Non-pigmented ciliary epithelial cell (primary cell): ENCODE data around the gene SRCIN1.

ENCODE experiments used
- DNase-seq: peaks from one replicate; pipeline ENCODE4 v3.0.0-alpha.2; 2010; ENCODE audit warnings: low read depth

SRCIN1 gene

DNA sequence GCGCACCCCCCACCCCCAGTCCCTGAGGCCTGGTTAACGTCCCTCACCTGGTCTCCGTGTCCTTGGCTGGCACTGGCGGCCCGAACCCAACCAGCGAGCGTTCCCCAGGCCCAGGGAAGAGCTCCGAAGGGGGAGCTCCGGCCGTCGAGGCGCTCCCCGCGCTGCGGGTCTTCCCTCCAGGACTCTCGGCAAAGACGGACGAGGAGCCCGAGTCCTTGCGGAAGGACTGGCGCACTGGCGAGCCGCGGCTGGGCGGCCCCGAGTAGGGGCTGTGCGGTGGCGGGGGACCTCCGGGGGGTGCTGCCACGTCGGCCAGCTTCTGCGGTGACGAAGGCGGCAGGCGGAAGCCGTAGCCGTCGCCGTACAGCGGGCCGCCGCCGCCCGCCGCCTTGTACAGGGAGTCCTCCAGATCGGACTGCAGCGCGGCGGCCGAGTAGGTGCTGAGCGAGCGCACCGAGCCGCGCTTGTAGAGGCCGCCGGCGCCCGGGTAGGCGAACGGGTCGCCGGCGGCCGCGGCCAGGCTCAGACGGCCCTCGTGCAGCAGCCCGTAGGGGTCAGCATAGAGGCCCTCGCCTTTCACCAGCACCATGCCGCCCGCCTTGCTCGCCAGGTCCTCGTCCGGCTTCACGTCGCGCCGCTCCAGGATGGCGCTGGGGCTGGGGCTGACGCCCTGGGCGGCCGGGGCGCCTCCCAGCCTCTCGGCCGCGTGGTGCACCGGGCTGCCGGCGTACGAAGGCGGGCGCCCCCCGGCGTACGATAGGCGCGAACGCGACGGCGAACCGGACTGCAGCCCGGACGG is 44.1 kb downstream of the SRCIN1 start:
- no peak for DNase-seq

DNA sequence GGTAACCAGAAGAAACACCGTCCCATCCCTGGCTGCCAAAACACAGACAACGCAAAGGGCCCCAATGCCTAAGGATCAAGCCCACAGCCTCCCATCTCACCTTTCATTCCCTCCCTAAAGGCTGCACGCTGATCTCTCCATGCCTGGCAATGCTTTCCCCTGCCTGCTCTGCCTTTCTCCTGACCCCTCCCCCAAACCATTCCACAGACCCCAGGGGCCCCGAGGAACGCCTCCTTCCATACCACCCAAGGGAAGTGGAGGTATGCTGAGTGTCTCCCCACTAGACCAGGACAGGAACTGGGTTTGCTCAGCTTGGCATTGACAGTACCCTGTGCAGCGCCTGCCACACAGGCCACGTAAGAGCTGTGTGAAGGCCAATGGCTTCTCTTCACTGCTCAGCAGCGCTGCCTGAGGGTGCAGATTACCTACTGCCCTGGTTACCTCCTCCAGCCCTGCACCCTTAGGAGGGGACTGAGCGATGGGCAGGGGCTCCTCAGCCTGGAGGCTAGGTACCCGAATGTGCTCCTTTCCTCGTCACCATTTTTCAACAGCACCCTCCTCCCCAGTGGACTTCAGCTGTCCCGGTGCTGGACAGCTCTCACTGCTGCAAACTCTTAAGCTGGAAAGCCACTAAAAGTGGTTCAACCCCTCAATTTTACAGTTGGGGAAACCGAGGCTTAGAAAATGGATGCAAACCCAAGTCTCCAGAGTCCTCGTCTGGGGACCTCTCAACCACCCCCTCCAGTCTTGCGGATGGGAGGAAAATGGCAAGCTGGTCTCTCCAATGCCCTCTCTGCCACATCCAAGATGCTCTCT is 45.0 kb downstream of the SRCIN1 start:
- DNase-seq: no peak

DNA sequence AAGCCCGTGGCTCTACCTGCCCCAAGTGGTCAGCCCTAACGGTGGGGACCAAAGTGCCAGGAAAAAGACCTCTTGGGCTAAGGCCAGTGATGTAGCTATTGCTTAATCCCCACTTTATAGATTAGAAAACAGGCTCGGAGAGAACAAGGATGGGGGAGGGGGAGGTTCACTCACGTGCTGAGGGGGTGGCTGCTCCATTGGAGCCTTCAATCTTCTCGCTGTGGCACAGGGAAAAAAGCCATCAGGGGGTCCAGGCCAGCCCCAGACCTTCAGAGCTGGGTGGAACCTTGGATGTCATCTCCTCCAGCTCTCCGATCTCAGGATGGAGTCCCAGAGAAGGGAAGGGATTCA is 45.9 kb downstream of the SRCIN1 start:
- no peak for DNase-seq

DNA sequence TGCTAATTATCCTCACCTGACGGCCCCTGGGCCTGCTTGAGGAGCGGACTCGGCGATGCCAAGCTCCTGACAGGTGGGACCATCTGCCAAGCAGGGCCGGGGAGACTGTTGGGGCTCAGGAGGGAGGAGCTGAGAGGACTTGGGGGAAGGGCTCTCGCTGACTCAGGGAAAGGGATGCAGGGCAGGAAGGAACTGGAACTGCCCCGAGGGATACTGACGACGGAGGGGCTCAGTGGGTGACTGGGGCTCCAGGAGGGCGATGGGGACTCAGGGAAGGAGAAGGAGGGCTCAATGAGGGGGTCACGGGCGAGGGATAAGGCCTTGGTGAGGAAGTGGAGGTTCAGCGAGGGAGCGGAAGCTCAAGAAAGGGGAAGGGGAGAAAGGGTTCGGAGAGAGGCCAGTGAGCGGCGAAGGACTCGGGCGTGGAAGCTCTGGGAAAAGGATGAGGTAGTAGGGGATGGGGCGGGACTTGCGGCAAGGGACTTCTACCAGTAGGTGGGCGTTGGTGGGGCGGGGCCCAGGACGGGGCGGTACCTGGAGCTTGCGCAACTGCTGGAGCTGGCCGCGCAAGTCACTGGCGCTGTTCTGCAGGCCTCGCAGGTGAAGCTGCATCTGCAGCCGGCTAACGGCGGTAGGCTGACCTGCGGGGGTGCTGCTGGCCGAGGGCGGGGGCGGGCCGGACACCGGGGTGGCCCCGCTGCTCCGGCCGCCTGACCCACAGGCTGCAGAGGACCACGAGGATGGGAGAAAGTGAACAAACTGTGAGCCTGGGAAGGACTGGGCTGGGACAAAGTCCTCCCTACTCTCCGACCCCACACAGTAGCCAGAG is 46.5 kb downstream of the SRCIN1 start:
- peak; percentile 17 for DNase-seq

DNA sequence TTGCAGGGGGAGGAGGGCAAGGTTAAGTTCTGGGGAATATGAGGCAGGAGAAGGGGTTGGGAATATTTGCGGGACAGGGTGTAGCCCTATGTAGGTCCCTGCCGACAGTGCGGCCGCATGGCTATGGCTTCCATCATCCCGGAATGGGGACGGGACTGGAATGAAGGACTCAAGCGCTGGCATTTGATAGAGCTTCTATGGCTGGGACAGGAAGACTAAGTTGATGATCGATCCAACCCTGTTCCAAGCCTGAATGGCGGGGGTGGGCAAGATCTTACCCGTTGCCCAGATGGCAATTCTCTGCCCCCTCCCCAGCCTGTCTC is 47.1 kb downstream of the SRCIN1 start:
- DNase-seq: no peak

DNA sequence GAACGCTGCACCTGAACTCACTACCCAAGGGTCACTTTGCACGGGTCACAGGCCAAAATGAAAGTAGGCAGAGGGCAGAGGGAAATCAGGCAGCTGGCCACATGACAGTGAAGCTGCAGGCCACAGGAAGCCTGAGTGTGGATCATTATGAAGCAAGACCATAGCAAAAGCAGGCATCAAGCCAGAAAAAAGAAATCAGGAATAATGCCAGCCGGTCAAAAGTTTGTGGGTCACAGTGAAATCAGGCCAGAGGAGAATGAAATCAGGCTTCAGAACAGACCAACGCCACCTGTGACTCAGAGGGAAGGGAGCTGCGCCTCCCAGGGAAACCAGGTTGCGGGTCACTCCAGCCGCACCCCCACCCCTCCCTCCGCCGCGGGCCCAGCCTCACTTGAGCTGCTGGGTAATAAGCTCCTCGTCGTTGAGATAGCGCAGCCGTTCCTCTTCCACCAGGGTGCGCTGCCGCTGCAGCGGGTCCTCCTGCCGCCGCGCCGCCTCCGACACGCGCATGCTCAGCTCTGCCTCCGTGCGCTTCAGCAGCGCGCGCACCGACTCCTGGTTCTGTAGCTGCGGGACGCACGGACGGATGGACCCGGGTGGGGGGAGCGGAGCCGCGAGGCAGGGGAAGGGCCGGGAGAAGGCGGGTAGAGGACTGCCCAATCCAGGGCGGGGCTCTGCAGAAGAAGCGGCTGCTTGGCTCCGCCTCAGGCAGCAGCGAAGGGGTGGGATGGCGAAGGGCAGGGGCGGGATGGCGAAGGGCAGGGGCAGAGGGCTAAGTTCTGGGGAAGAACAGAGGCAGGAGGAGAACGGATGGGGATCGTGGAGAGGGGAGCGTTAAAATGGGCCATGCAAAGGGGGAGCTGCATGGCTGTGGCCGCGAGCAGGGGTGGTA is 47.7 kb downstream of the SRCIN1 start:
- DNase-seq: peak; percentile 48

DNA sequence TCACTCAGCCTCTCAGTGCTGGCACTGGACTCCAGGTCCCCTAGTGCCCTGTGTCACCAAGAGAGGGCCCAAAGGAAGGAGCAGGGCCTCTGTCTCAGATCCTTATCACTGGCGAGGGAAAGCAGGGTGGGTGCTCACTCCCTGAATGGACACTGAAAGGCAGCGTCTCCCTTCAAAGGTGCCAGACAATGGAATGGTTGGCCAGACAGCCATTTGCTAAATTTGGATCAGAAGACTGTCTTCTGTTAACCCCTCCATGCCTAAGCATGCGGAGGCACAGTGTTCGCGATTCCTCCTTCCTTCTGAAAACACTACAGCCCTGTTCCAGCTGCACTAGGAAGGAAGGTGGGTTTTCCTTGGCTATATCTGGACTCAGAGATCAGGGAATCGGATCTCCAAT is 48.4 kb downstream of the SRCIN1 start:
- DNase-seq: no peak

DNA sequence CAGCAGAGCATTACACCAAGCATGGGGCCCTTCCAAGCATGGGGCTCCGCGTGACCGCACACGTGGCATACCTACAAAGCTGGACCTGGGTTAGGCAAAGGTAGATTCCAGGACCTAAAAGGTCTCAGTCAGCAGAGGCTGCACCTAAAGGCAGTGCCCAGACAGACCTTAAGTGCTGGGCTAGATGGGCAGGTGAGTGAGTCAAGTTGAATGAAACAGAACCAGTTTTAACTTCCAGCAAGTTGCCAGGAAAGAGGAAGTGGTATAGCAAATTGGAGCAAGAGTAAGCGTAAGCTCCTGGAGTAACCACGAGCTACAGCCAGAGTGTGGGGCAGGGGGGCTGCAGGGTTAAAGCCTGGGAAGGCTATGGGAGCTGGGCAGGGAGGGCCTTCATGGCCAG is 49.5 kb downstream of the SRCIN1 start:
- no peak for DNase-seq

DNA sequence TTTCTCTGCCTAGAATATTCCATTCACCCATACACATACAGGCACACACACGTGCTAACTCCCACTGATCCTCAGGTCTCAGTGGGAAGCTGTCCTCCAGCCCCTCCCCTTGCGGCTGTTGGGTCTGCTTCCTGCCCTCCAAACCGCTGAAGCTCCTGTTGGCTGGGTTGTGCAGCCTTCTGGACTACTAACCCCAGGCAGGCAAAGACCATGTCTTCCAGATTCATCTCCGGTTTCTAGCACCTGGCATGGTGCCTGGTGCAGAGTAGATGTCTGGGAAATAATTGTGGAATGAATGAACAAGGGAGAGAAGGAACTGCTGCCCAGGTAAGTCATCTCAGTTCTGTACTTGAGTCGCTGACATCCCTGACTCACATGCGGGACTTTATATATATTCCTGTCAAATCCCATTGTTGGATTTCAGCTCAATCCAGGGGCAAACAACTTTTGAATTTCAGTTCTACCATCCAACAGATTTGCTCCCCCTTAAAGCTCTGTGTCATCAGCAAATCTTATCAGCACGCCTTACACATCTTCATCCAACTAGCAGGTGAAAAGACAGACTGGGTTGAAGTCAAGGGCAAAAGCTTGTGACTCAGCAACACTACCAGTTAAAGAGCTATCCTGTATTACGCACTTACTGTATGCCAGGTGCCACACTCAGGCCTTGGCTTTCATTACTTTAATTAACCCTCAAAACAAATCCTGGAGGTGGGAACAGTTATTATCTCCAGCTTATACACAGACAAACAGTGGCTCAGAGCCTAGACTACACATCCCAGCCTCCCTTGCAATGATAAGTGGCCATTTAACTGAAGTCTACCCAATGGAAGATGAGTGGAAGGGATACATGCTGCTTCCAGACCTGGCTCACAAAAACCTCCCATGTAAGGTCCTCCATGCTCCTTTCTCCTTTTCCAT is 51.1 kb downstream of the SRCIN1 start:
- no peak for DNase-seq

DNA sequence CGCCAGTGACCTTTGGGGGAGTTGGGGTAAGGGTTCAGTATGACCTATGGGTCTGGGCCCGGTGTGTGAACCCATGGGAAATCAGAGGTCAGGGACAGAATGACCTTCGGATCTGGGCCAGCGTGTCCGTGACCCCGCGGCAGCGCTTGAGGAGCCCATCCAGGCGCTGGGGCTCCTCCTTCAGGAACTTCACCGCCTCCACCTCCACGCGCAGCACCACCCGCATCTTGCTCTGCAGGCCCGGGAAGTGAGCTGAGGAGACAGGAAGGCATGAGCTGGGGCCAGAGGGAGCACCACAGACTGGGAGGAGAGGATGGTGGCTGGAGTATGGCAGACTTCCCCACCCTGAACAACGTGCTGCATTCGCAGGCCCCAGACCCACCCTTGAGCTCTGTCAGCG is 53.4 kb downstream of the SRCIN1 start:
- DNase-seq: no peak

DNA sequence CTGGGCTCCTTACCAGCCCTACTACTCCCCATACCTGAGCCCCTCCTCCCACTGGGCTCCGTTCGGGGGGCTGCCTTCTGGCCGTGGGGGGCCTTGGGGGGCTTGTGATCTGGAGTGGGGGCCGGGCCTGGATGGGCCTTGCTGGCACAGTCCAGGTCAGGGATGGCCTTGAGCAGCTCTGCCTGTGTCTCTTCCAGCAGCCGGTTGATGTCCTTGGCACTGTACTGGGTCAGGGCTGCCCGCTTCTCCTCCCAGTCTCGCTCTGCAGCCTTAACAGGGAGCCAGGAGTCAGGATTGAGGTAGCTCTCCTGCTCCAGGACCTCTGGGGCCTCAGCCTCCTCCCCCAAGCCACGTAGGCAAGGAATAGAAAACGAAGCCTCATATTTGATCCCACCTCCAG is 54.6 kb downstream of the SRCIN1 start:
- no peak for DNase-seq

DNA sequence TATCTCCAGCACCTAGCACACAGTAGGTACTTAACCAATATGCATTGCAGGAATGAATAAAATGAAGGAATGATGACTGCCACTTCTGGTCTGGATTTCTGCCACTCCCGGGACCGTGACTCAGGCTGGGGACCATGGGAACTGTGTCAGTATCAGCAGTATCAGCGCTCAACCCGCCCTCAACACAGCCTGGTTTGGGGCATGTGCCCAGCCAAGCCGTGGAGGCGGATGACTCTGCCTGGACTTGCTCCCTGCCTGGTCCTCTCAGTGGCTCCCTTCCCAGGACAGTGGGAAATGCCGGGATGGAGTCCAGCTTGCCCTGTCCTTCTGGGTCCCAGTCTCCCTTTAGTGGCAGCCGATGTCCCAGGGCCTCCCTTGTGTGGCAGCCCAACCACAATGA is 55.1 kb downstream of the SRCIN1 start:
- DNase-seq: no peak

DNA sequence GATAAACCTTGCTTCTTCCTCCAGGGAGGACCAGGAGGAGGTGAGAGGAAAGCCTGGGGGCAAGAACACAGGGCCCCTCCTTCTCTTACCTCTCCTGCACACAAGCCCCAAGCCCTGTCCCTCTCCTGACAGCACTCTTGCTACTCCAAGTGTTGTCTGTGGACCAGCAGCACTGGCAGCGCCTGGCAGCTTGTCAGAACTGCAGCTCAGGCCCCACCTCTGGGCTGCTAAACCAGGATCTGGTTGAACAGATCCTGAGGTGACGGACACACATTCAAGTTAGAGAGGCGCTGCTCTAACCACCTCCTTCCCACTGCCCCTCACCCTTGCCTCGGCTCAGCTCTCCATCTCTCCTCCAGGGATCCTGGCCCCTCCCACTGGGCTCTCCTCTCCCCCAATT is 56.5 kb downstream of the SRCIN1 start:
- DNase-seq: no peak

DNA sequence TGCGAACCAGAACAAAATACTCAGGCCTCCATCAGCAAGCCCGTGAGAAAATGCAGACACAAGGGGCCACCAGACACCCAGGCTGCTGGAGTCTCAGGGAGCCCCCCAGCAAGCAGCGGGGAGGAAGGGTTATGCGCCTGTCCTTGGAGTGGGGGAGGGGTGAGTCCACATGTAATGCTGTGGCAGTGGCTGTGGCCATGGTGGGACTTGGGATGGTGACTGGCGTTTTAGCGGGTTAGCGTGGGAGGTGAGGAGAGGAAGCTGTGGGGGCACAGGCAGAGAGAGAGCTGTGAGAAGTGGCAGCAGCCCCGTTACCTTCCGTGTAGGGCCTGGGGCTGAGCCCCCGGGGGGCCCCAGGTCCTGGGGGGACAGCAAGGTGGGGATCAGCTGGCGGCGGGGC is 58.3 kb downstream of the SRCIN1 start:
- DNase-seq: no peak

DNA sequence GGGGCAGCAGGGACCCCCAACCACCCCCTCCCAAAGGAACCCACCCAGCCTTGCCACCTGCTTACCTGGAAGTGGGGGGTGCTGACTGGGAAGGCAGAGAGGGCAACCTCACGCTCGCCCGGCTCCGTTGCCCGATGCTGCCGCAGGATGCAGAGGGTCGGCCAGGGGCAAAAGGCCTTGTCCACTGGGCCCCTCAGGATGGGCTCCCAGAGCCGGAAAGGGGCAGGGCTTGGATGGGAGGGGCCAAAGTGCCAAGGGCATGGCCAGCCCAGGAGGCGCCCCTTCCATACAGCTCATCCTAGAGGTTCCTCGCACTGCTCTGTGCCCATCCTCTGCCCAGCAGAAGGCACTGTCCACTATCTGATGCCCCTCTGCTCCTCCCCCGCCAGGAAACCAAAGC is 59.4 kb downstream of the SRCIN1 start:
- DNase-seq: no peak

DNA sequence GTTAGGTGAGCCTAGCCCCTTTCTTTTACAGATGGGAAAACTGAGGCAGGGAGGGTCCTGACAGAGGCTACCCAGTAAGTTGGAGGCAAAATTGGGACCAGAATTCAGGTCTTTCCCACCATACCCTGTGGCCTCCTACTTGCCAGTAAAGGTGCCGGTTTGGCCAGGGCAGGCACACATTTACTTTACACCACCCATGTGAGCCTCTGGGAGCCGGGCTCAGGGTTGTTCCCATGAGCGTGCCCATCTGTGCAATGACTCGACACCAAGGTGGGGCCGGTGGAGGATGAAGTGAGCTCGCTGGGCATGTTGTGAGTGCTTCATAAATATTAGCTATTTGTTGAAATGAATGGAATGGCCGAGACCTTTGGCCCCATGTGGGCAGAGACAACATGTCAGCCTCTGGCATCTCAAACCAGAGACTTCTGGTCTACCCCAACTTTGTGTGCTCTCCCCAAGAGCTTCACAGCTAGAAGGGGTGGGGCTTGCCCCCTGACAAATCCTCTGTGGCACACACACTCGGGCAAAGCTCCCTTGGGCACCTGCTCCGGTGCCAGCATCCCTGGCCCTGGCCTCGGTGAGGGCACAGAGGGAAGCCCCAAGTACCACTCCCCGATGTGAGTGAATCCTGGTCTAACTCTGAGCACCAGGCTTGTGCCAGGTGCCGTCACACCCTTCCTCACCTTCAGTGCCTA is 60.1 kb downstream of the SRCIN1 start:
- DNase-seq: no peak

DNA sequence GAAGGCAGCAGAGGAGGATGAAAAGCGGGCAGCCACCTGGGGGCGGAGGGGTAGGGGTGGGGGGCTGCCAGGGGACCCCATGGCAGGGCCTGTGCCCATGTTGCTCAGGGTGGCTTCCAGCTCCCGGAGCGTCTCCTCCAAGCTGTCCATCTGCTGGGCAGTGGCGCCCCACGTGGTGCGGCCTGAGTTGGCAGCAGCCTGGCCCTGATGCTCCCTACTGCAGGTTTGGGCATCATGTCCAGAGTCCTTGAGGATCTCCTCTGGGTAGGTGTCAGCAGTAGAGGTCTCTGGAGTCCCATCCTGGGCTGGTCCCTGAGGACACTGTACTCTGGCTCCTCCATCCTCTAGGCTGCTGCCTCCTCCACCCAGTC is 60.9 kb downstream of the SRCIN1 start:
- no peak for DNase-seq

DNA sequence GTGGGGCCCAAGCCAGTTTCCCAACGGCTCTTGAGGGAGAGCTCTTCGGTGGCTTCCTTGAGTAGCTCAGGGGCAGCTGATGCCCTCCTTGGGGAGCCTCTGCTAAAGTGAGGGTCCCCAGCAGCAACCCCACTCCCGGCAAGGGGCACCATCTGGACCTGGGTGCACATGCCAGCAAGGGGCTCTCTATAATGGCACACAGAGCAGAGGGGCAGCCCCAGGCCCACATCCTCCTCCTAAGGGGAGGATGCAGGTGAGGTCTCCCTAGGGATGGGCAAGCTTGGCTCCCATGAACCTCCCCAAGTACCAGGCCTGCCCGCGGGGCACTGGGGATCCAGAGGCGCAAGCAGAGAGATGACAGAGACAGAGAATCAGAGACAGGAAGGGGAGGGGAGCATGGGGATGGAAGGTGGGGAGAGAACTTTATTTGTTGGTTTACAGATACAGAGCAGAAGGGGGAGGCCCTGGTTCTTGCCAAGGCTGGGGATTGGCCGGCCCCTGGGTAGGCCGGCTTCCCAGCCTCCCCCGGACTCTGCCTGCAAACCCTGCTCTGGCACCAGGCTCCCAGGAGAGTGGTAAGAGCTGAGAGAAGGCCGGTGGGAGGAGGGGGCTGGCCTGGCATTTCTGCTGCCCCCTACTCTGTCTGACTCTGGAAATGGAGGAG is 61.4 kb downstream of the SRCIN1 start:
- no peak for DNase-seq

DNA sequence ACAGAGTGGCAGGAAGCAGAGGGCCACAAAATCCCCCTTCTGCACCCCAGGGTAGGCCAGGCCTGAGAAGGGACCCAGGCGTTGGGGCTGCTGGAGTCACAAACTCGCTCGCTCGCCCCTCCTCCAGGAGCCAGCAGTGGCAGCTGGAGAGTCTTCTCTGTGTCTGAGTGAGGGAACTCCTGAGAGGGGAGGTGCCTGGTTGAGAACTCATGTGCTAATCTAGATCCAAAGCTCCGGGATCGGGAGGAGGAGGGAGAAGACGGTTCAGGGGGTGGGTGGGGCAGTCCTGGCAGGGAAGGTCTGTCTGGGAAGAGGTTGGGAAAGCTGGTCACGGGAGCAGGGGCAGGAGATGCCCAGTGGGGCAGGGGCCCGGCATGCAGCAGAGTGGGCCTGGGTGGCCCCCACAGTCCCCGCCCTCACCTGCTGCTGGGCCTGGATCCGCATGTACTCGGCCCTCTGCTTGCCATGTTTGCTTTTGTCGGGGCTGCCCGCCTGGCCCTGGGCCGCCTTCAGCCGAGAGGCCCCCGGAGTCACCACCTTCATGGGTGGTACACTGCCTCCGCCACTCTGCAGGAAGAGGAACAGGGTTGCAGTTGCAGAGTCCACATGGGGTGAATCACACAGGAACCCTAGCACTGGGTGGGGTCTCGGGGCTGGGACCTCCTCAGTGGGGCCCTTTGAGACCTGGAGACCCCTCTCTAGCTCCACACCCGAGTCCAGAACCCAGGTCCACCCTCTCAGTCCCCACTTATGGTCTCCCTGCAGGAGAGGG is 62.2 kb downstream of the SRCIN1 start:
- DNase-seq: no peak
